GM12873 (cell line): ENCODE measurements around the gene ETV1.

Source experiments
- CTCF ChIP-seq: IDR thresholded peaks from 2 replicates; pipeline ENCODE4 v1.5.1; 2012; ENCODE audit warnings: low read depth, mild to moderate bottlenecking, moderate library complexity, low read length, control low read depth; ENCODE audit not compliant: insufficient read depth; ENCODE audit errors: missing control alignments

The ETV1 gene

GRCh38 chr7:13976594-13976993, 12.9 kb downstream of the ETV1 start:
- TF ChIP-seq CTCF = no peak

- TF ChIP-seq CTCF = no peak
Measured at GRCh38 chr7:13965077-13965476, 24.4 kb downstream of the ETV1 start.

DNA sequence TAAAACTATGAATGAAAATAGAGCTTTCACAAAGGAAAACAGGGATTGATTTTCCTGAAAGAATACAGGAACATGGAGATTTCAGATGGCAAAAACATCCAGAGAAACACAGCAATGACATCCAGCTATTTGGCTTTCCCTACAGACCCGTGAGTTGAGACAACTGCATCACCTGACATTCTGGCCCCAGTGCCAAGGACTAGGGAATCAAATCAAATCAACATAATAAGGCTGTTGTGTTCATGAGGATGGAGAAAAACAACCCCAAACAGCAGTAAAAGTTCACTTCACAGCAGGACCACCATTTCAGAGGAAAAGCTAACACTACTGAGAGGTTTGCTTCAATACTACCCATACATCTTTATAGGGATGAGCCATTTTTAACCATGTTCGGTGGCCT, 25.5 kb downstream of the ETV1 start:
- TF ChIP-seq CTCF = no peak

DNA sequence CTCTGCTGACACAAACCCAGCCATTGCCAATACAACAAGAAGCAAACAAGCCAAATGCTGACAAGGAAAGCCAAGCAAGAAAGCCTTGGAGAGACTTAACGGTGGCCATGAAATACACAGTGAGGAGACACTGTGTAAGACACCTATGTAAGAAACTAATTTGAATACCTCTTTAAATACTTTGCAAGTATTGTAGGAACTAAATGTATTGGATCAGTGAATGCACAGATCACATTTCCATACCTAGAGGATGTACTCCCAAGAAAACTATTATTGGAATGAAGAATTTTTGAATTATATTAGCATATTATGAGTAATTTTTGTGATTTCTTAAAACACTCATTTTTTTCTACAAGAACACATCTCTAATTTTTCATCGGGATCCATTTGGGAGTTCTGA, 34.0 kb downstream of the ETV1 start:
- no peak for TF ChIP-seq CTCF

DNA sequence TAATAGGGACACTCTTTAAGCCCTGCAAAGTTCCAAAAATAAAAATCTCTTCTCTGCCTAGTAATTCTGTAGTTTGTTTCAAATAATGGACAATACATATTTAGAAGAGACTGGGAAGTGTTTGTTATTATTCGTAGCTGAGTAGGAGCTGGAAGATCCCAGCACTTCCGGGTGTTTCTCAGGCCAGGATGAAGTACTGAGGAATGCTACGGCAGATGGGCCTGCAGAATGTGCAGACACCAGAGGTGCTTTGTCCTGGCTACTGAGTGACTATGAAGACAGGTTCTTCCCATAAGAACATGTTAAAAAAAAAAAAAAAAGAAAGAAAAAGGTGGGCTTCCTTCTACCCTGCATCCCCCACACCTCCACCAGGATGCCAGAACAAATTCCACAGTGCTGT, 36.1 kb downstream of the ETV1 start:
- no peak for TF ChIP-seq CTCF

GRCh38 chr7:13952921-13953320, 36.5 kb downstream of the ETV1 start:
- TF ChIP-seq CTCF = no peak

DNA sequence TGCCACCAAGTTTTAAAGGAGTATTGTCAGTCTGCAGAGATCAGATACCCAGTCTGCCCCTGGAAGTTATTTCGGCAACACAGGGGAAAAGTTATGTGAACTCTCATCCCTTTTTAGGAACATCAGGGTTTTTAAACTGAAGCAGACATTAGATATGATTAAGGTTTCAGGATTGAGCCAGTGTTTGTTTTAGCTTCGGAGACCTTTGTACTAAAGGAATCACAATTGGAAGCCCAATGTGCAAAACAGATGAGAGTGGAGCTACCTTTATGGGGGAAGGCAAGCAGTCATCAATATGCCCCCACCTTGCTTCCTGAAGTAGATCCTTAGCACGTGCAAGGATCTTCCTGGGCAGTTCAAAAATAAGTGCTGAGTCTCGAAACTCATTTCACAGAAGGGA, 39.5 kb downstream of the ETV1 start:
- TF ChIP-seq CTCF = no peak

GRCh38 chr7:13949445-13949844, 40.0 kb downstream of the ETV1 start:
- no peak for TF ChIP-seq CTCF
